GM12878 (cell line): ENCODE results near the gene SCN7A. TPM values are rescaled to one million over a fixed set of nuclear protein-coding genes. Genes with fewer than 3 reads are reported as not detected.

Source experiments
- ATAC-seq: fragments of 200-7000 bp; cut with Tn5 transposase; 3 replicates; pipeline ENCODE4 v1.9.1; 2020; ENCODE audit warnings: mild to moderate bottlenecking, moderate library complexity
- BruUV-seq: library from RNA; stranded (reverse); fragments of 400-500 nt; replicated peaks from 2 replicates; lab custom pipeline; 2021; lab: Mats Ljungman, UMichigan
- CTCF ChIA-PET: fragments of 300-600 bp; sonication (Branson Sonifier 250); formaldehyde crosslinking; extraction: SDS; loops from one replicate; lab custom pipeline; 2021; ENCODE audit warnings: inconsistent platforms; lab: Yijun Ruan, JAX
- POLR2A ChIA-PET: fragments of 350-600 bp; formaldehyde crosslinking; extraction: SDS; loops from one replicate; lab custom pipeline; 2021; ENCODE audit warnings: inconsistent platforms; lab: Charles Lee
- RAD21 ChIA-PET: fragments of 300-600 bp; sonication (Branson Sonifier 250); formaldehyde crosslinking; loops from one replicate; lab custom pipeline; 2023; ENCODE audit warnings: antibody characterized with exemption; ENCODE audit not compliant: unreplicated experiment; lab: Charles Lee
- SMC1A ChIA-PET: fragments of 300-600 bp; sonication (Branson Sonifier 250); formaldehyde crosslinking; loops from one replicate; lab custom pipeline; 2023; ENCODE audit not compliant: unreplicated experiment, uncharacterized antibody; lab: Charles Lee
- DNase-seq: peaks from one replicate; pipeline ENCODE4 v3.0.0-alpha.2; 2011; ENCODE audit warnings: low read depth, low spot score
- FAIRE-seq: peaks from 3 replicates; lab custom pipeline; 2011; peaks lifted over from hg19 to GRCh38; lab: Jason Lieb, UNC
- H2AFZ ChIP-seq: 2 replicates; pipeline ENCODE4 v1.6.0; 2011; ENCODE audit warnings: low read depth, low read length, control low read depth; ENCODE audit not compliant: control insufficient read depth
- H3K27ac ChIP-seq: 2 replicates; pipeline ENCODE4 v1.5.1; 2011; ENCODE audit warnings: control low read depth; ENCODE audit not compliant: control insufficient read depth, insufficient read depth
- H3K27me3 ChIP-seq, 2 experiments: replicated peaks in 1 of 2; 2 replicates each; pipeline versions ENCODE4 v1.6.0 to v1.6.1; 2011; ENCODE audit warnings: low read length in 1 of 2; ENCODE audit not compliant: control insufficient read depth in 2 of 2, insufficient read depth in 2 of 2
- H3K36me3 ChIP-seq, 2 experiments: 2 replicates each; pipeline ENCODE4 v1.5.1; 2011; ENCODE audit warnings: low read length in 1 of 2; ENCODE audit not compliant: control insufficient read depth in 2 of 2, insufficient read depth in 2 of 2
- H3K4me1 ChIP-seq: 2 replicates; pipeline ENCODE4 v1.6.1; 2011; ENCODE audit warnings: mild to moderate bottlenecking, low read length, moderate library complexity, mixed read lengths; ENCODE audit not compliant: control insufficient read depth, insufficient read depth
- H3K4me2 ChIP-seq: 2 replicates; pipeline ENCODE4 v1.6.0; 2011; ENCODE audit warnings: control low read depth; ENCODE audit not compliant: control insufficient read depth, insufficient read depth
- H3K4me3 ChIP-seq: fragments of 200-600 bp; sonication (generic); 2 replicates; pipeline ENCODE4 v1.5.1; 2016
- H3K79me2 ChIP-seq: 2 replicates; pipeline ENCODE4 v1.6.0; 2011; ENCODE audit warnings: low read length; ENCODE audit not compliant: control insufficient read depth, insufficient read depth
- H3K9ac ChIP-seq: 2 replicates; pipeline ENCODE4 v1.8.0; 2011; ENCODE audit warnings: low read length, control low read depth, mixed read lengths; ENCODE audit not compliant: control insufficient read depth, insufficient read depth
- H3K9me3 ChIP-seq: replicated peaks from 3 replicates; pipeline ENCODE4 v1.5.1; 2011; ENCODE audit warnings: mild to moderate bottlenecking, low read length; ENCODE audit not compliant: control insufficient read depth, insufficient read depth
- H4K20me1 ChIP-seq: 2 replicates; pipeline ENCODE4 v1.6.0; 2011; ENCODE audit not compliant: control insufficient read depth, insufficient read depth
- CEBPB ChIP-seq, 2 experiments: fragments of 150-350 bp in 1 of 2; IDR thresholded peaks; 2 replicates each; pipeline ENCODE4 v1.6.1; 2012 to 2014; ENCODE audit warnings: low read depth in 2 of 2, low read length in 2 of 2, borderline replicate concordance in 1 of 2, inconsistent platforms in 1 of 2
- ELK1 ChIP-seq: IDR thresholded peaks from 2 replicates; pipeline ENCODE4 v1.6.1; 2012; ENCODE audit warnings: low read depth, low read length, improper control_type of control experiment
- ETV6 ChIP-seq, 2 experiments: fragments of 450-650 bp in 1 of 2; IDR thresholded peaks in 1 of 2; conservative IDR thresholded peaks in 1 of 2; 2 replicates each; pipeline ENCODE4 v1.6.1; 2014; ENCODE audit warnings: antibody characterized with exemption in 1 of 2, borderline replicate concordance in 1 of 2, low read depth in 1 of 2, mild to moderate bottlenecking in 1 of 2, moderate library complexity in 1 of 2
- FOXK2 ChIP-seq: fragments of 450-650 bp; IDR thresholded peaks from 2 replicates; pipeline ENCODE4 v1.6.1; 2017; ENCODE audit warnings: mild to moderate bottlenecking, moderate library complexity
- HDAC2 ChIP-seq: fragments of 200-600 bp; sonication (generic); IDR thresholded peaks from 2 replicates; pipeline ENCODE4 v1.6.1; 2017
- KAT2A ChIP-seq: conservative IDR thresholded peaks from 2 replicates; pipeline ENCODE4 v1.6.1; 2011; ENCODE audit warnings: low read depth, low read length; ENCODE audit not compliant: control insufficient read depth
- KDM1A ChIP-seq: fragments of 200-600 bp; sonication (generic); IDR thresholded peaks from 2 replicates; pipeline ENCODE4 v1.6.1; 2016; ENCODE audit warnings: borderline replicate concordance
- NFIC ChIP-seq: IDR thresholded peaks from 2 replicates; pipeline ENCODE4 v1.6.1; 2012; ENCODE audit warnings: low read depth, mild to moderate bottlenecking, inconsistent platforms, low read length, moderate library complexity
- NR2F1 ChIP-seq: fragments of 450-650 bp; conservative IDR thresholded peaks from 2 replicates; pipeline ENCODE4 v1.6.1; 2017; ENCODE audit warnings: mild to moderate bottlenecking
- RB1 ChIP-seq: fragments of 450-650 bp; formaldehyde crosslinking; IDR thresholded peaks from 2 replicates; pipeline ENCODE4 v1.6.1; 2017; ENCODE audit warnings: mild to moderate bottlenecking, borderline replicate concordance
- RUNX3 ChIP-seq: IDR thresholded peaks from 2 replicates; pipeline ENCODE4 v1.6.1; 2012; ENCODE audit warnings: low read length, inconsistent platforms
- SMAD5 ChIP-seq: IDR thresholded peaks from 2 replicates; pipeline ENCODE4 v1.6.1; 2016; ENCODE audit warnings: antibody characterized with exemption, low read depth
- SRF ChIP-seq, 2 experiments: IDR thresholded peaks; 2 replicates each; pipeline ENCODE4 v1.6.1; 2011; ENCODE audit warnings: low read depth in 2 of 2, low read length in 2 of 2, mild to moderate bottlenecking in 1 of 2, moderate library complexity in 1 of 2
- STAT1 ChIP-seq: fragments of 450-650 bp; conservative IDR thresholded peaks from 2 replicates; pipeline ENCODE4 v1.6.1; 2014; ENCODE audit warnings: antibody characterized with exemption, mild to moderate bottlenecking
- TARDBP ChIP-seq: IDR thresholded peaks from 2 replicates; pipeline ENCODE4 v1.6.1; 2016; ENCODE audit warnings: borderline replicate concordance
- TCF7 ChIP-seq: IDR thresholded peaks from 2 replicates; pipeline ENCODE4 v1.6.1; 2014; ENCODE audit warnings: antibody characterized with exemption, borderline replicate concordance
- YBX1 ChIP-seq: fragments of 450-650 bp; IDR thresholded peaks from 2 replicates; pipeline ENCODE4 v1.6.1; 2016; ENCODE audit warnings: antibody characterized with exemption
- ZNF274 ChIP-seq: IDR thresholded peaks from one replicate; pipeline ENCODE4 v1.8.0; 2011; ENCODE audit not compliant: insufficient read length, insufficient read depth
- WGBS: methylation state at CpG from one replicate; pipeline ENCODE4 v1.1.6; 2016; ENCODE audit warnings: low lambda C conversion rate; ENCODE audit not compliant: insufficient replicate concordance, insufficient coverage; ENCODE audit errors: missing lambda C conversion rate; 5-methylcytosine and 5-hydroxymethylcytosine counted together
- in situ Hi-C: fragments of 300-500 bp; cut with MboI; formaldehyde crosslinking; loops from 9 replicates; pipeline ENCODE4 v1.14.3; 2018; ENCODE audit warnings: mixed read lengths
- intact Hi-C: fragments of 100-400 bp; cut with micrococcal nuclease; formaldehyde crosslinking; loops from one replicate; pipeline ENCODE4 v1.14.2; 2022; ENCODE audit not compliant: unreplicated experiment
- polyA plus RNA-seq, 11 experiments: library from polyadenylated mRNA; depleted of rRNA in 4 of 11; unstranded in 6 of 11; stranded (reverse) in 5 of 11; fragments of >200 nt; fragmentation: Nextera tagmentation in 4 of 11; fragmentation: Illumina TruSeq in 1 of 11; extraction: Ambion mirVana in 4 of 11; extraction: Trizol in 1 of 11; gene quantifications; 1 replicate in 1 of 11; 2 replicates in 10 of 11; pipeline versions ENCODE4 v1.2.1 to v1.2.3, GENCODE V29; 2011 to 2016; ENCODE audit warnings: inconsistent platforms in 2 of 11, missing spikeins in 2 of 11, low read depth in 1 of 11
- total RNA-seq, 4 experiments: library from RNA; depleted of rRNA in 3 of 4; stranded (reverse); fragments of >200 nt in 3 of 4; fragmentation: Illumina TruSeq in 1 of 4; extraction: Trizol in 1 of 4; gene quantifications; 2 replicates each; pipeline versions ENCODE4 v1.2.1 to v1.2.3, GENCODE V29; 2013 to 2021
- TF ChIP-seq, protein P1 (sequence below): fragments of 450-650 bp; IDR thresholded peaks from 2 replicates; pipeline ENCODE4 v1.6.1; 2017; ENCODE audit warnings: mild to moderate bottlenecking, moderate library complexity

Gene SCN7A
- total and polyA plus RNA-seq, 10 of the 15 experiments (the other 5 are each of a cell fraction or from before 2014, with no cell fraction given) = 0.05 TPM; not detected in 9

DNA sequence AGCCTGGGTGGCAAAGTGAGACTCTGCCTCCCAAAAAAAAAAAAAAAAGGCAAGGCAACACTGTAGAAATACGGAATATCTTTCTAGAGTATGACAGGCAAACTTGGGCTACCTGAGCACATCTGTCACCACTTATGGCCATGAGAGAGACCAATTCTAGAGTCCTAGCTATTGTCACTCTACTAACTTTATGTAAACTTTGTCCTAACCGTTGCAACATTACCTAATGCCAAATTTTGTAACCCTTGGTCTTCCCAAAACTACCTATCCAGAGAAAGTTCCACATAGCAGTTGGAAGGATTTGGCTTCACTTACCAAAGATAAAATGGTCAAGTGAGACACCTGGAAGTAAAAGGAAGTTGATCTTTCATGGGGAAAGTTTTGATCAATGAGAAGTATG lies 26.6 kb upstream of the SCN7A start:
- POLR2A ChIA-PET = interaction anchor here (0.7 kb wide), 1 partner anchor 534 kb away, joined by 3 read pairs; no protein-coding TSS in a partner anchor
- no peak overlapping the region for H3K9ac ChIP-seq
- intact Hi-C loops = no loop called here
- FAIRE-seq (no peak), DNase-seq (no peak), ATAC-seq (no peak)
- H3K4me1 ChIP-seq = no peaks in the 10 kb centered on the region
- SMC1A ChIA-PET = no interaction called here
- no peaks in the 10 kb centered on the region for H3K36me3 ChIP-seq
- 13% methylated on average over 2 of the region's 2 CpGs for WGBS
- no peak overlapping the region for H3K4me2 ChIP-seq
- CTCF ChIA-PET = interaction anchor here (0.6 kb wide), 1 partner anchor 143 kb away, joined by 3 read pairs; no protein-coding TSS in a partner anchor
- H3K4me3 ChIP-seq = no peak overlapping the region
- RAD21 ChIA-PET = no interaction called here
- no peak overlapping the region for H2AFZ ChIP-seq
- TF ChIP-seq, protein P1, sequence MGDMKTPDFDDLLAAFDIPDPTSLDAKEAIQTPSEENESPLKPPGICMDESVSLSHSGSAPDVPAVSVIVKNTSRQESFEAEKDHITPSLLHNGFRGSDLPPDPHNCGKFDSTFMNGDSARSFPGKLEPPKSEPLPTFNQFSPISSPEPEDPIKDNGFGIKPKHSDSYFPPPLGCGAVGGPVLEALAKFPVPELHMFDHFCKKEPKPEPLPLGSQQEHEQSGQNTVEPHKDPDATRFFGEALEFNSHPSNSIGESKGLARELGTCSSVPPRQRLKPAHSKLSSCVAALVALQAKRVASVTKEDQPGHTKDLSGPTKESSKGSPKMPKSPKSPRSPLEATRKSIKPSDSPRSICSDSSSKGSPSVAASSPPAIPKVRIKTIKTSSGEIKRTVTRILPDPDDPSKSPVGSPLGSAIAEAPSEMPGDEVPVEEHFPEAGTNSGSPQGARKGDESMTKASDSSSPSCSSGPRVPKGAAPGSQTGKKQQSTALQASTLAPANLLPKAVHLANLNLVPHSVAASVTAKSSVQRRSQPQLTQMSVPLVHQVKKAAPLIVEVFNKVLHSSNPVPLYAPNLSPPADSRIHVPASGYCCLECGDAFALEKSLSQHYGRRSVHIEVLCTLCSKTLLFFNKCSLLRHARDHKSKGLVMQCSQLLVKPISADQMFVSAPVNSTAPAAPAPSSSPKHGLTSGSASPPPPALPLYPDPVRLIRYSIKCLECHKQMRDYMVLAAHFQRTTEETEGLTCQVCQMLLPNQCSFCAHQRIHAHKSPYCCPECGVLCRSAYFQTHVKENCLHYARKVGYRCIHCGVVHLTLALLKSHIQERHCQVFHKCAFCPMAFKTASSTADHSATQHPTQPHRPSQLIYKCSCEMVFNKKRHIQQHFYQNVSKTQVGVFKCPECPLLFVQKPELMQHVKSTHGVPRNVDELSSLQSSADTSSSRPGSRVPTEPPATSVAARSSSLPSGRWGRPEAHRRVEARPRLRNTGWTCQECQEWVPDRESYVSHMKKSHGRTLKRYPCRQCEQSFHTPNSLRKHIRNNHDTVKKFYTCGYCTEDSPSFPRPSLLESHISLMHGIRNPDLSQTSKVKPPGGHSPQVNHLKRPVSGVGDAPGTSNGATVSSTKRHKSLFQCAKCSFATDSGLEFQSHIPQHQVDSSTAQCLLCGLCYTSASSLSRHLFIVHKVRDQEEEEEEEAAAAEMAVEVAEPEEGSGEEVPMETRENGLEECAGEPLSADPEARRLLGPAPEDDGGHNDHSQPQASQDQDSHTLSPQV = no peak
- TF ChIP-seq STAT1 (no peak), NR2F1 (no peak), KDM1A (no peak), TCF7 (no peak), KAT2A (no peak), SRF (IDR thresholded peaks at IDR 0.05; ENCODE audit: low read depth in 2 of 2, low read length in 2 of 2) (no peak), RB1 (no peak), YBX1 (no peak), ELK1 (no peak), HDAC2 (no peak), ETV6 (conservative IDR thresholded peaks at IDR 0.05 in 1 of 2, IDR thresholded peaks at IDR 0.05 in 1 of 2; ENCODE audit: borderline replicate concordance in 1 of 2, low read depth in 1 of 2) (no peak), CEBPB (IDR thresholded peaks at IDR 0.05; ENCODE audit: borderline replicate concordance in 1 of 2, low read depth in 2 of 2, low read length in 2 of 2) (no peak), SMAD5 (no peak), RUNX3 (no peak), TARDBP (no peak), NFIC (no peak), FOXK2 (no peak), ZNF274 (no peak)
- H3K9me3 ChIP-seq = no peaks in the 10 kb centered on the region
- H3K27ac ChIP-seq = no peak overlapping the region
- H3K79me2 ChIP-seq = no peaks in the 10 kb centered on the region
- BruUV-seq = no TSS peak
- no peaks in the 10 kb centered on the region for H4K20me1 ChIP-seq
- no peaks in the 10 kb centered on the region for H3K27me3 ChIP-seq
- in situ Hi-C loops = no loop called here
